Measurements from ENCODE around the gene MT3. TPM values are rescaled to one million over a fixed set of nuclear protein-coding genes. Genes with fewer than 3 reads are reported as not detected.

The MT3 gene
- total and polyA plus RNA-seq, 2 of the 13 experiments (the other 11 are each of a cell fraction or from before 2014, with no cell fraction given) = not detected

GRCh38 chr16:56618138-56618537 is 28.8 kb downstream of the MT3 start (continued):
- TF ChIP-seq HOMEZ (CRISPR knock-in tag; IDR thresholded peaks at IDR 0.05; ENCODE audit: low read depth) = no peak

- ATAC-seq (no peak), DNase-seq (ENCODE audit: low spot score) (no peak), FAIRE-seq (no peak)
- in situ Hi-C loops (cut with HindIII; ENCODE audit: extremely low pct_ligation_motif_present, low pct_unique_long_range_greater_than_20kb) = no loop called here
- ChIA-PET CTCF (ENCODE audit: low intra/inter-chr PET ratio, low total read pairs) (no interaction called here), POLR2A (no interaction called here)
- TF ChIP-seq REL (CRISPR knock-in tag; conservative IDR thresholded peaks at IDR 0.05) = no peak
- TF ChIP-seq CREM (IDR thresholded peaks at IDR 0.05) = no peak
- no peak for TF ChIP-seq CREM (CRISPR knock-in tag; IDR thresholded peaks at IDR 0.05)
- TF ChIP-seq DBP (CRISPR knock-in tag; IDR thresholded peaks at IDR 0.05; ENCODE audit: not compliant biosample characterization) = no peak
- TF ChIP-seq KDM1A (CRISPR knock-in tag; IDR thresholded peaks at IDR 0.05) = no peak
- TF ChIP-seq KLF15 (CRISPR knock-in tag; IDR thresholded peaks at IDR 0.05; ENCODE audit: borderline replicate concordance) = no peak
- no peak for TF ChIP-seq ZNF737 (CRISPR knock-in tag; IDR thresholded peaks at IDR 0.05; ENCODE audit: borderline replicate concordance)
- no peak for TF ChIP-seq ARNTL (CRISPR knock-in tag; IDR thresholded peaks at IDR 0.05)
- no peak for TF ChIP-seq RXRA (CRISPR knock-in tag; IDR thresholded peaks at IDR 0.05)
- no peak for TF ChIP-seq ZNF550 (CRISPR knock-in tag; IDR thresholded peaks at IDR 0.05; ENCODE audit: borderline replicate concordance)
- TF ChIP-seq KMT2A (CRISPR knock-in tag; IDR thresholded peaks at IDR 0.05) = no peak
- H3K27ac ChIP-seq (ENCODE audit: extremely low read length, insufficient read depth, low read length) = no peak overlapping the region
- no peak overlapping the region for H3K9ac ChIP-seq (ENCODE audit: insufficient read depth, low read depth, low read length)
- WGBS (ENCODE audit: low lambda C conversion rate) = 60% methylated on average over 8 of the region's 8 CpGs
- no peak overlapping the region for H3K4me2 ChIP-seq (ENCODE audit: low read depth, low read length)
- no peaks in the 10 kb centered on the region for H3K79me2 ChIP-seq (ENCODE audit: insufficient read depth, low read length)
- H3K9me3 ChIP-seq (ENCODE audit: low read length) = no peaks in the 10 kb centered on the region
- H2AFZ ChIP-seq (ENCODE audit: low read length) = no peak overlapping the region
- peaks cover 32% of the 10 kb centered on the region for H3K4me1 ChIP-seq (ENCODE audit: insufficient read depth, low read length)
- no TSS peak for BruUV-seq (replicated peaks)
- H3K27me3 ChIP-seq (ENCODE audit: control insufficient read depth in 1 of 2, insufficient read depth in 2 of 2, low read length in 2 of 2) = peaks cover 11 to 46% of the 10 kb centered on the region in 2 experiments; a peak in 4 of 5 replicates
- H3K4me3 ChIP-seq (replicated peaks in 1 of 3; ENCODE audit: insufficient read depth in 1 of 3, low read depth in 2 of 3, low read length in 3 of 3) = no peak overlapping the region
- H4K20me1 ChIP-seq (ENCODE audit: insufficient read depth, low read length) = no peaks in the 10 kb centered on the region
- H3K36me3 ChIP-seq (replicated peaks in 1 of 2; ENCODE audit: control insufficient read depth in 1 of 2, insufficient read depth in 2 of 2, low read length in 2 of 2) = no peaks in the 10 kb centered on the region
- intact Hi-C loops (cut with micrococcal nuclease; ENCODE audit: unreplicated experiment) = no loop called here
Measured at GRCh38 chr16:56620339-56620897, 31.1 kb downstream of the MT3 start.

Data from HepG2 (cell line).